ENCODE data around the gene DNAH12. TPM values are rescaled to one million over a fixed set of nuclear protein-coding genes. Genes with fewer than 3 reads are reported as not detected.
"Not testable (repeated sequence)": the region's sequence is repeated elsewhere in the genome, so short reads cannot be mapped to it uniquely, and the experiment has no call there.

DNAH12 gene
- total RNA-seq, 1 experiment from 2014 or later = not detected

GRCh38 chr3:57444469-57444868 is 99.7 kb downstream of the DNAH12 start:
- Mint-ChIP-seq H3K36me3 (no peaks in the 10 kb centered on the region), H3K9me3 (peaks cover 13% of the 10 kb centered on the region), H3K4me3 (no peak overlapping the region), H3K4me1 (no peaks in the 10 kb centered on the region), H3K27me3 (ENCODE audit: low read depth) (no peaks in the 10 kb centered on the region), H3K27ac (no peak overlapping the region)
- DNase-seq (ENCODE audit: low spot score) (no peak), ATAC-seq (no peak)
- POLR2A ChIA-PET = no interaction called here
- TF ChIP-seq AR (CRISPR knock-in tag; IDR thresholded peaks at IDR 0.05) (no peak), HMGA2 (CRISPR knock-in tag; IDR thresholded peaks at IDR 0.05) (no peak), PRDM15 (CRISPR knock-in tag; IDR thresholded peaks at IDR 0.05) (no peak), ZNF317 (CRISPR knock-in tag; IDR thresholded peaks at IDR 0.05; ENCODE audit: borderline replicate concordance, low read depth) (no peak), MYBL2 (CRISPR knock-in tag; IDR thresholded peaks at IDR 0.05) (no peak), FOXP4 (CRISPR knock-in tag; IDR thresholded peaks at IDR 0.05) (no peak), CTCF (IDR thresholded peaks at IDR 0.05) (no peak), CBFB (CRISPR knock-in tag; IDR thresholded peaks at IDR 0.05; ENCODE audit: low read depth) (no peak), JUN (CRISPR knock-in tag; IDR thresholded peaks at IDR 0.05) (no peak), ZBTB21 (CRISPR knock-in tag; IDR thresholded peaks at IDR 0.05; ENCODE audit: borderline replicate concordance) (no peak), RORB (CRISPR knock-in tag; IDR thresholded peaks at IDR 0.05) (no peak), NR2C2 (CRISPR knock-in tag; IDR thresholded peaks at IDR 0.05) (no peak), HMGXB4 (CRISPR knock-in tag; IDR thresholded peaks at IDR 0.05) (no peak), FOXP1 (CRISPR knock-in tag; IDR thresholded peaks at IDR 0.05; ENCODE audit: borderline replicate concordance) (no peak), TP53 (CRISPR knock-in tag; IDR thresholded peaks at IDR 0.05) (no peak)
- CTCF ChIA-PET = interaction anchor here (1.0 kb wide), 1 partner anchor 10 kb away, joined by 6 read pairs; no protein-coding TSS in a partner anchor

- H3K4me1 Mint-ChIP-seq; H3K9me3 Mint-ChIP-seq; POLR2A ChIA-PET; CTCF ChIA-PET; H3K27me3 Mint-ChIP-seq (ENCODE audit: low read depth); DNase-seq (ENCODE audit: low spot score); H3K27ac Mint-ChIP-seq; ATAC-seq; H3K36me3 Mint-ChIP-seq; H3K4me3 Mint-ChIP-seq: not testable (repeated sequence)
Observed at GRCh38 chr3:57440144-57440543, 104.0 kb downstream of the DNAH12 start.

- H3K27me3 Mint-ChIP-seq (ENCODE audit: low read depth); CTCF ChIA-PET; H3K4me3 Mint-ChIP-seq; POLR2A ChIA-PET; H3K4me1 Mint-ChIP-seq; DNase-seq (ENCODE audit: low spot score); H3K9me3 Mint-ChIP-seq; H3K36me3 Mint-ChIP-seq; H3K27ac Mint-ChIP-seq; ATAC-seq: not testable (repeated sequence)
Observed at GRCh38 chr3:57438460-57438859, 105.7 kb downstream of the DNAH12 start.
